Liver (tissue), 9 donors: ENCODE data around the gene TSPO2. TPM values are rescaled to one million over a fixed set of nuclear protein-coding genes. Genes with fewer than 3 reads are reported as not detected.
A peak's percentile ranks its signal among the peaks of the same experiment; 100 is the strongest.

Experiments
- DNase-seq: peaks from one replicate; pipeline ENCODE4 v3.0.0-alpha.2; 2017; ENCODE audit warnings: low spot score
- H3K27ac ChIP-seq, 2 donors: one replicate each; pipeline ENCODE4 v1.7.0; 2013; ENCODE audit warnings: inconsistent platforms in 2 of 2, low read length in 2 of 2, control low read depth in 1 of 2, low read depth in 1 of 2, mild to moderate bottlenecking in 1 of 2
- H3K27me3 ChIP-seq, 4 donors: one replicate each; pipeline versions ENCODE4 v1.6.1 to v1.7.0; 2013; ENCODE audit warnings: low read length in 3 of 4, inconsistent platforms in 1 of 4, mild to moderate bottlenecking in 1 of 4, moderate library complexity in 1 of 4; ENCODE audit not compliant: control insufficient read depth in 4 of 4, insufficient read depth in 4 of 4
- H3K36me3 ChIP-seq, 4 donors: one replicate each; pipeline versions ENCODE4 v1.6.1 to v1.7.0; 2013; ENCODE audit warnings: low read length in 3 of 4, mild to moderate bottlenecking in 3 of 4, low read depth in 1 of 4, moderate library complexity in 1 of 4; ENCODE audit not compliant: control insufficient read depth in 4 of 4, insufficient read depth in 3 of 4
- H3K4me1 ChIP-seq, 4 donors: one replicate each; pipeline versions ENCODE4 v1.6.1 to v1.7.0; 2013; ENCODE audit warnings: low read length in 3 of 4, mild to moderate bottlenecking in 3 of 4, moderate library complexity in 1 of 4; ENCODE audit not compliant: control insufficient read depth in 4 of 4, insufficient read depth in 4 of 4
- H3K4me3 ChIP-seq, 3 donors: one replicate each; pipeline versions ENCODE4 v1.6.1 to v1.7.0; 2013; ENCODE audit warnings: low read length in 3 of 3, control low read depth in 1 of 3, low read depth in 1 of 3, mild to moderate bottlenecking in 1 of 3
- H3K9ac ChIP-seq, 2 donors: one replicate each; pipeline ENCODE4 v1.7.0; 2013; ENCODE audit warnings: low read length in 2 of 2, mild to moderate bottlenecking in 2 of 2, moderate library complexity in 2 of 2, control low read depth in 1 of 2, low read depth in 1 of 2
- H3K9me3 ChIP-seq, 4 donors: one replicate each; pipeline versions ENCODE4 v1.6.1 to v1.7.0; 2013; ENCODE audit warnings: low read length in 3 of 4; ENCODE audit not compliant: control insufficient read depth in 4 of 4
- EGR1 ChIP-seq, 2 donors: IDR thresholded peaks; 2 replicates each; pipeline ENCODE4 v1.6.1; 2016 to 2018; ENCODE audit warnings: antibody characterized with exemption in 2 of 2, low read depth in 2 of 2
- FOXA1 ChIP-seq: IDR thresholded peaks from 2 replicates; pipeline ENCODE4 v1.6.1; 2016; ENCODE audit warnings: antibody characterized with exemption
- FOXA2 ChIP-seq: IDR thresholded peaks from 2 replicates; pipeline ENCODE4 v1.6.1; 2016; ENCODE audit warnings: antibody characterized with exemption
- GABPA ChIP-seq, 2 donors: IDR thresholded peaks in 1 of 2; conservative IDR thresholded peaks in 1 of 2; 2 replicates each; pipeline ENCODE4 v1.6.1; 2016; ENCODE audit warnings: antibody characterized with exemption in 2 of 2, mild to moderate bottlenecking in 1 of 2, moderate library complexity in 1 of 2
- HNF4A ChIP-seq, 2 donors: conservative IDR thresholded peaks; 2 replicates each; pipeline ENCODE4 v1.6.1; 2016; ENCODE audit warnings: antibody characterized with exemption in 2 of 2, mild to moderate bottlenecking in 2 of 2
- HNF4G ChIP-seq: IDR thresholded peaks from 2 replicates; pipeline ENCODE4 v1.6.1; 2016; ENCODE audit warnings: antibody characterized with exemption
- JUND ChIP-seq, 2 donors: IDR thresholded peaks; 2 replicates each; pipeline ENCODE4 v1.6.1; 2016; ENCODE audit warnings: antibody characterized with exemption in 2 of 2
- NR2F2 ChIP-seq: IDR thresholded peaks from 2 replicates; pipeline ENCODE4 v1.6.1; 2016; ENCODE audit warnings: antibody characterized with exemption
- RAD21 ChIP-seq, 2 donors: IDR thresholded peaks; 2 replicates each; pipeline ENCODE4 v1.6.1; 2016; ENCODE audit warnings: antibody characterized with exemption in 2 of 2, mild to moderate bottlenecking in 2 of 2
- RXRA ChIP-seq, 2 donors: IDR thresholded peaks; 2 replicates each; pipeline ENCODE4 v1.6.1; 2017 to 2018; ENCODE audit warnings: antibody characterized with exemption in 2 of 2, mild to moderate bottlenecking in 1 of 2
- SP1 ChIP-seq: IDR thresholded peaks from 2 replicates; pipeline ENCODE4 v1.6.1; 2018; ENCODE audit warnings: antibody characterized with exemption, mild to moderate bottlenecking
- TAF1 ChIP-seq: conservative IDR thresholded peaks from 2 replicates; pipeline ENCODE4 v1.6.1; 2016; ENCODE audit warnings: antibody characterized with exemption, mild to moderate bottlenecking
- YY1 ChIP-seq: IDR thresholded peaks from 2 replicates; pipeline ENCODE4 v1.6.1; 2016; ENCODE audit warnings: antibody characterized with exemption, mild to moderate bottlenecking
- WGBS: extraction: QIAGEN DNeasy Blood & Tissue Kit; methylation state at CpG from one replicate; pipeline ENCODE4 v1.1.7; 2013; 5-methylcytosine and 5-hydroxymethylcytosine counted together
- polyA plus RNA-seq, 2 donors: library from polyadenylated mRNA; stranded (reverse) in 1 of 2; unstranded in 1 of 2; fragments of 200-250 nt in 1 of 2; fragments of >200 nt in 1 of 2; fragmentation: Nextera tagmentation in 1 of 2; extraction: Ambion mirVana in 1 of 2; gene quantifications; one replicate each; pipeline versions ENCODE4 v1.2.1 to v1.2.3, GENCODE V29; 2013 to 2015
- total RNA-seq, 2 donors: library from RNA; depleted of rRNA; stranded (reverse); fragments of >200 nt; gene quantifications; one replicate each; pipeline ENCODE4 v1.2.3, GENCODE V29; 2014
- TF ChIP-seq, protein P1 (sequence below): IDR thresholded peaks from 2 replicates; pipeline ENCODE4 v1.6.1; 2016; ENCODE audit warnings: antibody characterized with exemption
- TF ChIP-seq, protein P2 (sequence below): IDR thresholded peaks from 2 replicates; pipeline ENCODE4 v1.6.1; 2016; ENCODE audit warnings: antibody characterized with exemption
- TF ChIP-seq, protein P3 (sequence below): IDR thresholded peaks from 2 replicates; pipeline ENCODE4 v1.6.1; 2016; ENCODE audit warnings: antibody characterized with exemption, mild to moderate bottlenecking
- TF ChIP-seq, protein P4 (sequence below): fragments of 150-350 bp; IDR thresholded peaks from 2 replicates; pipeline ENCODE4 v1.5.1; 2017; ENCODE audit warnings: improper control_type of control experiment, low read depth, low read length; ENCODE audit not compliant: missing input control
- TF ChIP-seq, protein P5 (sequence below): IDR thresholded peaks from 2 replicates; pipeline ENCODE4 v1.6.1; 2016; ENCODE audit warnings: antibody characterized with exemption
- donor health status: healthy.
- donor health status: healthy.
- donor health status: healthy.
- donor health status: healthy.
- donor health status: healthy.

The TSPO2 gene
- total and polyA plus RNA-seq, 4 donors: 0.25 to 64.9 (median 0.43) TPM

DNA sequence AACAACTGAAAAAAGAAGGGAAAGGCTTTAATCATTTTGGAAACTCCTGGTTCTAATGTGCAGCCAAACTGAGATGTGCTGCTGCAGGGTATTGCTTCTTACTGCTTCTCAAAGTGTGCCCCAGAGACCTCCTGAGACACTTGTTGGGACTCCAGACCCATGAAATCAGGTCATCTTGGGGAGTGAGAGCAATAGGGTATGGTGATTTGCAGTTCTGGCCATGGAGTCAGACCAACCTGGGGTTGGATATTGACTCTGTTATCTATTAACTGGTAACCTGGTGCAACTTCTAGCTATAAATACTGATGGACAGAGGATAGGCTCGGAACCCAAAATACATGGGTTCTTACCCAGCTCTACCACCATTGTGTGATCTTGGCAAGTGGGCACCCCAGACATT is 3.8 kb downstream of the TSPO2 start:
- DNase-seq: peak; percentile 32
- H3K27me3 ChIP-seq: no peaks in the 10 kb centered on the region
- H3K27ac ChIP-seq: peak overlapping the region; percentile 66 to 79
- H3K9me3 ChIP-seq: no peaks in the 10 kb centered on the region
- no peaks in the 10 kb centered on the region for H3K36me3 ChIP-seq
- H3K4me1 ChIP-seq: peaks cover 6 to 31% (median 21%) of the 10 kb centered on the region in 4 donors
- WGBS: 46% methylated on average over 1 of the region's 1 CpG
- H3K9ac ChIP-seq: no peak overlapping the region
- TF ChIP-seq FOXA1: no peak
- TF ChIP-seq NR2F2: no peak
- TF ChIP-seq, protein P1, sequence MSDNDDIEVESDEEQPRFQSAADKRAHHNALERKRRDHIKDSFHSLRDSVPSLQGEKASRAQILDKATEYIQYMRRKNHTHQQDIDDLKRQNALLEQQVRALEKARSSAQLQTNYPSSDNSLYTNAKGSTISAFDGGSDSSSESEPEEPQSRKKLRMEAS: no peak
- no peak for TF ChIP-seq HNF4G
- TF ChIP-seq JUND (IDR thresholded peaks at IDR 0.05): no peak
- peak; percentile 83 for TF ChIP-seq TAF1
- TF ChIP-seq, protein P2, sequence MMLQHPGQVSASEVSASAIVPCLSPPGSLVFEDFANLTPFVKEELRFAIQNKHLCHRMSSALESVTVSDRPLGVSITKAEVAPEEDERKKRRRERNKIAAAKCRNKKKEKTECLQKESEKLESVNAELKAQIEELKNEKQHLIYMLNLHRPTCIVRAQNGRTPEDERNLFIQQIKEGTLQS: no peak
- TF ChIP-seq, protein P3, sequence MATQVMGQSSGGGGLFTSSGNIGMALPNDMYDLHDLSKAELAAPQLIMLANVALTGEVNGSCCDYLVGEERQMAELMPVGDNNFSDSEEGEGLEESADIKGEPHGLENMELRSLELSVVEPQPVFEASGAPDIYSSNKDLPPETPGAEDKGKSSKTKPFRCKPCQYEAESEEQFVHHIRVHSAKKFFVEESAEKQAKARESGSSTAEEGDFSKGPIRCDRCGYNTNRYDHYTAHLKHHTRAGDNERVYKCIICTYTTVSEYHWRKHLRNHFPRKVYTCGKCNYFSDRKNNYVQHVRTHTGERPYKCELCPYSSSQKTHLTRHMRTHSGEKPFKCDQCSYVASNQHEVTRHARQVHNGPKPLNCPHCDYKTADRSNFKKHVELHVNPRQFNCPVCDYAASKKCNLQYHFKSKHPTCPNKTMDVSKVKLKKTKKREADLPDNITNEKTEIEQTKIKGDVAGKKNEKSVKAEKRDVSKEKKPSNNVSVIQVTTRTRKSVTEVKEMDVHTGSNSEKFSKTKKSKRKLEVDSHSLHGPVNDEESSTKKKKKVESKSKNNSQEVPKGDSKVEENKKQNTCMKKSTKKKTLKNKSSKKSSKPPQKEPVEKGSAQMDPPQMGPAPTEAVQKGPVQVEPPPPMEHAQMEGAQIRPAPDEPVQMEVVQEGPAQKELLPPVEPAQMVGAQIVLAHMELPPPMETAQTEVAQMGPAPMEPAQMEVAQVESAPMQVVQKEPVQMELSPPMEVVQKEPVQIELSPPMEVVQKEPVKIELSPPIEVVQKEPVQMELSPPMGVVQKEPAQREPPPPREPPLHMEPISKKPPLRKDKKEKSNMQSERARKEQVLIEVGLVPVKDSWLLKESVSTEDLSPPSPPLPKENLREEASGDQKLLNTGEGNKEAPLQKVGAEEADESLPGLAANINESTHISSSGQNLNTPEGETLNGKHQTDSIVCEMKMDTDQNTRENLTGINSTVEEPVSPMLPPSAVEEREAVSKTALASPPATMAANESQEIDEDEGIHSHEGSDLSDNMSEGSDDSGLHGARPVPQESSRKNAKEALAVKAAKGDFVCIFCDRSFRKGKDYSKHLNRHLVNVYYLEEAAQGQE: peak; percentile 54
- no peak for TF ChIP-seq EGR1 (IDR thresholded peaks at IDR 0.05; ENCODE audit: low read depth in 2 of 2)
- TF ChIP-seq HNF4A (conservative IDR thresholded peaks at IDR 0.05): peak; percentile 39 to 55
- no peak for TF ChIP-seq GABPA (IDR thresholded peaks at IDR 0.05 in 1 of 2, conservative IDR thresholded peaks at IDR 0.05 in 1 of 2)
- no peak for TF ChIP-seq RAD21 (IDR thresholded peaks at IDR 0.05)
- peak; percentile 70 for TF ChIP-seq YY1
- TF ChIP-seq, protein P4, sequence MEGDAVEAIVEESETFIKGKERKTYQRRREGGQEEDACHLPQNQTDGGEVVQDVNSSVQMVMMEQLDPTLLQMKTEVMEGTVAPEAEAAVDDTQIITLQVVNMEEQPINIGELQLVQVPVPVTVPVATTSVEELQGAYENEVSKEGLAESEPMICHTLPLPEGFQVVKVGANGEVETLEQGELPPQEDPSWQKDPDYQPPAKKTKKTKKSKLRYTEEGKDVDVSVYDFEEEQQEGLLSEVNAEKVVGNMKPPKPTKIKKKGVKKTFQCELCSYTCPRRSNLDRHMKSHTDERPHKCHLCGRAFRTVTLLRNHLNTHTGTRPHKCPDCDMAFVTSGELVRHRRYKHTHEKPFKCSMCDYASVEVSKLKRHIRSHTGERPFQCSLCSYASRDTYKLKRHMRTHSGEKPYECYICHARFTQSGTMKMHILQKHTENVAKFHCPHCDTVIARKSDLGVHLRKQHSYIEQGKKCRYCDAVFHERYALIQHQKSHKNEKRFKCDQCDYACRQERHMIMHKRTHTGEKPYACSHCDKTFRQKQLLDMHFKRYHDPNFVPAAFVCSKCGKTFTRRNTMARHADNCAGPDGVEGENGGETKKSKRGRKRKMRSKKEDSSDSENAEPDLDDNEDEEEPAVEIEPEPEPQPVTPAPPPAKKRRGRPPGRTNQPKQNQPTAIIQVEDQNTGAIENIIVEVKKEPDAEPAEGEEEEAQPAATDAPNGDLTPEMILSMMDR: no peak
- TF ChIP-seq SP1: peak; percentile 77
- TF ChIP-seq FOXA2: no peak
- TF ChIP-seq, protein P5, sequence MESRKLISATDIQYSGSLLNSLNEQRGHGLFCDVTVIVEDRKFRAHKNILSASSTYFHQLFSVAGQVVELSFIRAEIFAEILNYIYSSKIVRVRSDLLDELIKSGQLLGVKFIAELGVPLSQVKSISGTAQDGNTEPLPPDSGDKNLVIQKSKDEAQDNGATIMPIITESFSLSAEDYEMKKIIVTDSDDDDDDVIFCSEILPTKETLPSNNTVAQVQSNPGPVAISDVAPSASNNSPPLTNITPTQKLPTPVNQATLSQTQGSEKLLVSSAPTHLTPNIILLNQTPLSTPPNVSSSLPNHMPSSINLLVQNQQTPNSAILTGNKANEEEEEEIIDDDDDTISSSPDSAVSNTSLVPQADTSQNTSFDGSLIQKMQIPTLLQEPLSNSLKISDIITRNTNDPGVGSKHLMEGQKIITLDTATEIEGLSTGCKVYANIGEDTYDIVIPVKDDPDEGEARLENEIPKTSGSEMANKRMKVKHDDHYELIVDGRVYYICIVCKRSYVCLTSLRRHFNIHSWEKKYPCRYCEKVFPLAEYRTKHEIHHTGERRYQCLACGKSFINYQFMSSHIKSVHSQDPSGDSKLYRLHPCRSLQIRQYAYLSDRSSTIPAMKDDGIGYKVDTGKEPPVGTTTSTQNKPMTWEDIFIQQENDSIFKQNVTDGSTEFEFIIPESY: no peak
- TF ChIP-seq RXRA (IDR thresholded peaks at IDR 0.05): peak in 1 of 2 donors; percentile 53
- no peak overlapping the region for H3K4me3 ChIP-seq
